Measurements from ENCODE around the gene MTIF3. TPM values are rescaled to one million over a fixed set of nuclear protein-coding genes. Genes with fewer than 3 reads are reported as not detected.

MTIF3 gene
- polyA plus RNA-seq, 1 donor from 2014 or later: 66.5 TPM

DNA sequence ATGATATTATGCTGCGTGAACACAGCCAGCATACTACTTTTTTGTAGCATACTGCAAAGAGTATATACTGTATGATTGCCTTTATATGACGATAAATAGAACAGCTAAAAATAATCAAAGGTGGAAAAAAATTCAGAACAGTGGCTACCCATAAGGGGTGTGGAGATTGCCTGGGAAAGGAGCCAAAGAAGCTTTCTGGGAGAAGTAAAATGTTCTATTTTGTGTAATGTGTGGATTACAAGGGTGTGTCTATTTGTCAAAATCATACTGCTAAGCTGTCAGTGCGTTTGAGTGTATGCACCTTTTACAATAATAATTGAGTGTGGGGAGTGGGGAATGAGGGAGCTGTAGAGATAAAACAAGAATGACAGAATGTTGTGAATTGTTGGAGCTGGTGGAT is 45.2 kb upstream of the MTIF3 start:
- Histone ChIP-seq H3K79me2 (replicated peaks; ENCODE audit: insufficient read depth, low read length) (no peaks in the 10 kb centered on the region), H3K27ac (ENCODE audit: low read length) (no peak overlapping the region), H3K4me2 (ENCODE audit: low read length) (no peak overlapping the region), H3K4me3 (ENCODE audit: low read length) (no peak overlapping the region), H4K20me1 (ENCODE audit: insufficient read depth) (no peaks in the 10 kb centered on the region), H3K27me3 (ENCODE audit: insufficient read depth, low read depth, low read length) (no peaks in the 10 kb centered on the region), H3K9me3 (ENCODE audit: low read length) (no peaks in the 10 kb centered on the region), H3F3A (ENCODE audit: insufficient read depth, low read length, poor library complexity, severe bottlenecking) (no peaks in the 10 kb centered on the region), H3K36me3 (ENCODE audit: insufficient read depth, low read length) (no peaks in the 10 kb centered on the region), H3K9me2 (ENCODE audit: insufficient read depth, low read length) (no peaks in the 10 kb centered on the region), H2AFZ (ENCODE audit: low read depth, low read length) (no peak overlapping the region), H3K9ac (ENCODE audit: low read length) (no peak overlapping the region)
- TF ChIP-seq RAD21 (conservative IDR thresholded peaks at IDR 0.05) (no peak), EZH2 (IDR thresholded peaks at IDR 0.05; ENCODE audit: borderline replicate concordance, insufficient read depth, low read length, poor library complexity, severe bottlenecking) (no peak), TAF1 (IDR thresholded peaks at IDR 0.05; ENCODE audit: low read depth) (no peak), POLR2AphosphoS5 (IDR thresholded peaks at IDR 0.05) (no peak), MXI1 (conservative IDR thresholded peaks at IDR 0.05; ENCODE audit: poor library complexity, severe bottlenecking) (no peak), SMC3 (conservative IDR thresholded peaks at IDR 0.05; ENCODE audit: poor library complexity) (no peak), EP300 (conservative IDR thresholded peaks at IDR 0.05; ENCODE audit: poor library complexity, severe bottlenecking) (no peak)
- TF ChIP-seq, protein P1, sequence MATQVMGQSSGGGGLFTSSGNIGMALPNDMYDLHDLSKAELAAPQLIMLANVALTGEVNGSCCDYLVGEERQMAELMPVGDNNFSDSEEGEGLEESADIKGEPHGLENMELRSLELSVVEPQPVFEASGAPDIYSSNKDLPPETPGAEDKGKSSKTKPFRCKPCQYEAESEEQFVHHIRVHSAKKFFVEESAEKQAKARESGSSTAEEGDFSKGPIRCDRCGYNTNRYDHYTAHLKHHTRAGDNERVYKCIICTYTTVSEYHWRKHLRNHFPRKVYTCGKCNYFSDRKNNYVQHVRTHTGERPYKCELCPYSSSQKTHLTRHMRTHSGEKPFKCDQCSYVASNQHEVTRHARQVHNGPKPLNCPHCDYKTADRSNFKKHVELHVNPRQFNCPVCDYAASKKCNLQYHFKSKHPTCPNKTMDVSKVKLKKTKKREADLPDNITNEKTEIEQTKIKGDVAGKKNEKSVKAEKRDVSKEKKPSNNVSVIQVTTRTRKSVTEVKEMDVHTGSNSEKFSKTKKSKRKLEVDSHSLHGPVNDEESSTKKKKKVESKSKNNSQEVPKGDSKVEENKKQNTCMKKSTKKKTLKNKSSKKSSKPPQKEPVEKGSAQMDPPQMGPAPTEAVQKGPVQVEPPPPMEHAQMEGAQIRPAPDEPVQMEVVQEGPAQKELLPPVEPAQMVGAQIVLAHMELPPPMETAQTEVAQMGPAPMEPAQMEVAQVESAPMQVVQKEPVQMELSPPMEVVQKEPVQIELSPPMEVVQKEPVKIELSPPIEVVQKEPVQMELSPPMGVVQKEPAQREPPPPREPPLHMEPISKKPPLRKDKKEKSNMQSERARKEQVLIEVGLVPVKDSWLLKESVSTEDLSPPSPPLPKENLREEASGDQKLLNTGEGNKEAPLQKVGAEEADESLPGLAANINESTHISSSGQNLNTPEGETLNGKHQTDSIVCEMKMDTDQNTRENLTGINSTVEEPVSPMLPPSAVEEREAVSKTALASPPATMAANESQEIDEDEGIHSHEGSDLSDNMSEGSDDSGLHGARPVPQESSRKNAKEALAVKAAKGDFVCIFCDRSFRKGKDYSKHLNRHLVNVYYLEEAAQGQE (IDR thresholded peaks at IDR 0.05; ENCODE audit: borderline replicate concordance): no peak
- TF ChIP-seq, protein P2, sequence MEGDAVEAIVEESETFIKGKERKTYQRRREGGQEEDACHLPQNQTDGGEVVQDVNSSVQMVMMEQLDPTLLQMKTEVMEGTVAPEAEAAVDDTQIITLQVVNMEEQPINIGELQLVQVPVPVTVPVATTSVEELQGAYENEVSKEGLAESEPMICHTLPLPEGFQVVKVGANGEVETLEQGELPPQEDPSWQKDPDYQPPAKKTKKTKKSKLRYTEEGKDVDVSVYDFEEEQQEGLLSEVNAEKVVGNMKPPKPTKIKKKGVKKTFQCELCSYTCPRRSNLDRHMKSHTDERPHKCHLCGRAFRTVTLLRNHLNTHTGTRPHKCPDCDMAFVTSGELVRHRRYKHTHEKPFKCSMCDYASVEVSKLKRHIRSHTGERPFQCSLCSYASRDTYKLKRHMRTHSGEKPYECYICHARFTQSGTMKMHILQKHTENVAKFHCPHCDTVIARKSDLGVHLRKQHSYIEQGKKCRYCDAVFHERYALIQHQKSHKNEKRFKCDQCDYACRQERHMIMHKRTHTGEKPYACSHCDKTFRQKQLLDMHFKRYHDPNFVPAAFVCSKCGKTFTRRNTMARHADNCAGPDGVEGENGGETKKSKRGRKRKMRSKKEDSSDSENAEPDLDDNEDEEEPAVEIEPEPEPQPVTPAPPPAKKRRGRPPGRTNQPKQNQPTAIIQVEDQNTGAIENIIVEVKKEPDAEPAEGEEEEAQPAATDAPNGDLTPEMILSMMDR (IDR thresholded peaks at IDR 0.05; ENCODE audit: poor library complexity, severe bottlenecking): no peak

DNA sequence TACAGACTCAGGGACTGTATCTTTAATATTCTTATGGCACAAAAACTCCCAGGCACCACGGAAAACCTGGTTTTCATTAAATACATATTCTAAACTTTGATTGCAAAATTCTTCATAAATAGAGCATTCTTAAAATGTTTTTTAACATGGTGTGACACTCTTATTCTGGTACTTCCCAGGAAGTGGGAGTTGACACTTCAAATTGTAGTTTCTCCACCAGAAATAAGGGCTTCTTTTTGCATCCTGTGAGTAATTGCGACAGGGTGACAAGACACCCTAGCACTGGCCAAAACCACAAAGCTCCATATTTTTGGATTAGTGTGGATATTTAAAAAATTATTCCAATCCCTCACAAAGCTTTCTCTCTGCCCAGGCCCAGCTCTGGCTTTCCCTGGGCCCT is 43.6 kb upstream of the MTIF3 start:
- Histone ChIP-seq H3K9me3 (ENCODE audit: low read length) (no peaks in the 10 kb centered on the region), H3K4me3 (ENCODE audit: low read length) (no peak overlapping the region), H3K36me3 (ENCODE audit: insufficient read depth, low read length) (no peaks in the 10 kb centered on the region), H3F3A (ENCODE audit: insufficient read depth, low read length, poor library complexity, severe bottlenecking) (no peaks in the 10 kb centered on the region), H3K27ac (ENCODE audit: low read length) (no peak overlapping the region), H3K9me2 (ENCODE audit: insufficient read depth, low read length) (no peaks in the 10 kb centered on the region), H3K4me2 (ENCODE audit: low read length) (no peak overlapping the region), H3K9ac (ENCODE audit: low read length) (no peak overlapping the region), H3K27me3 (ENCODE audit: insufficient read depth, low read depth, low read length) (no peaks in the 10 kb centered on the region), H4K20me1 (ENCODE audit: insufficient read depth) (no peaks in the 10 kb centered on the region), H3K79me2 (replicated peaks; ENCODE audit: insufficient read depth, low read length) (no peaks in the 10 kb centered on the region), H2AFZ (ENCODE audit: low read depth, low read length) (no peak overlapping the region)
- TF ChIP-seq EP300 (conservative IDR thresholded peaks at IDR 0.05; ENCODE audit: poor library complexity, severe bottlenecking) (no peak), POLR2AphosphoS5 (IDR thresholded peaks at IDR 0.05) (no peak)

DNA sequence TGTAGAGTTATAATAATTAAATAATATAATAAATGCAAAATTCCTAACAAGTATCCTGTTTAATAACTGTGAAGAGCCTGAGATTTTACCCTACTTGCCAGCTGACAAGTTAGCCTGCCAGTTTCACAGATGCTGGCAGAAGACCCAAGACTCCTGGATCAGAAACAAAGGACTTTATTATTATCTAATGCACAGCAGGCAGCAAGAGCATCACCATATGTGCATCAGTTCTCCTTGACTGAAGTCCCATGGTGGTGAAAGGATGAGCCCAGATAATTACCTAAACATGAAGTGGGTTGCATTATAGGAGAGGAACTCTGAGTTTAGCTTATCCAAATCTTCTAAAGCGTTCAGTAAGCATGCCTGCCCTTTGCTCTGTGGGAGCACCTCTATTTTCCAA is 39.1 kb upstream of the MTIF3 start:
- Histone ChIP-seq H3K9ac (ENCODE audit: low read length) (no peak overlapping the region), H3F3A (ENCODE audit: insufficient read depth, low read length, poor library complexity, severe bottlenecking) (no peaks in the 10 kb centered on the region), H3K79me2 (replicated peaks; ENCODE audit: insufficient read depth, low read length) (no peaks in the 10 kb centered on the region), H3K9me2 (ENCODE audit: insufficient read depth, low read length) (no peaks in the 10 kb centered on the region), H3K27ac (ENCODE audit: low read length) (no peak overlapping the region), H3K4me3 (ENCODE audit: low read length) (no peak overlapping the region), H3K27me3 (ENCODE audit: insufficient read depth, low read depth, low read length) (no peaks in the 10 kb centered on the region), H3K36me3 (ENCODE audit: insufficient read depth, low read length) (no peaks in the 10 kb centered on the region), H2AFZ (ENCODE audit: low read depth, low read length) (no peak overlapping the region), H4K20me1 (ENCODE audit: insufficient read depth) (no peaks in the 10 kb centered on the region), H3K9me3 (ENCODE audit: low read length) (no peaks in the 10 kb centered on the region), H3K4me2 (ENCODE audit: low read length) (no peak overlapping the region)
- TF ChIP-seq SMC3 (conservative IDR thresholded peaks at IDR 0.05; ENCODE audit: poor library complexity) (no peak), POLR2AphosphoS5 (IDR thresholded peaks at IDR 0.05) (no peak)
- TF ChIP-seq, protein P1 (IDR thresholded peaks at IDR 0.05; ENCODE audit: borderline replicate concordance): no peak

All from neural cell (in vitro differentiated cells).